ENCODE data around the gene PIK3AP1.
"Not testable (repeated sequence)": the region's sequence is repeated elsewhere in the genome, so short reads cannot be mapped to it uniquely, and the experiment has no call there.

Gene PIK3AP1

DNA sequence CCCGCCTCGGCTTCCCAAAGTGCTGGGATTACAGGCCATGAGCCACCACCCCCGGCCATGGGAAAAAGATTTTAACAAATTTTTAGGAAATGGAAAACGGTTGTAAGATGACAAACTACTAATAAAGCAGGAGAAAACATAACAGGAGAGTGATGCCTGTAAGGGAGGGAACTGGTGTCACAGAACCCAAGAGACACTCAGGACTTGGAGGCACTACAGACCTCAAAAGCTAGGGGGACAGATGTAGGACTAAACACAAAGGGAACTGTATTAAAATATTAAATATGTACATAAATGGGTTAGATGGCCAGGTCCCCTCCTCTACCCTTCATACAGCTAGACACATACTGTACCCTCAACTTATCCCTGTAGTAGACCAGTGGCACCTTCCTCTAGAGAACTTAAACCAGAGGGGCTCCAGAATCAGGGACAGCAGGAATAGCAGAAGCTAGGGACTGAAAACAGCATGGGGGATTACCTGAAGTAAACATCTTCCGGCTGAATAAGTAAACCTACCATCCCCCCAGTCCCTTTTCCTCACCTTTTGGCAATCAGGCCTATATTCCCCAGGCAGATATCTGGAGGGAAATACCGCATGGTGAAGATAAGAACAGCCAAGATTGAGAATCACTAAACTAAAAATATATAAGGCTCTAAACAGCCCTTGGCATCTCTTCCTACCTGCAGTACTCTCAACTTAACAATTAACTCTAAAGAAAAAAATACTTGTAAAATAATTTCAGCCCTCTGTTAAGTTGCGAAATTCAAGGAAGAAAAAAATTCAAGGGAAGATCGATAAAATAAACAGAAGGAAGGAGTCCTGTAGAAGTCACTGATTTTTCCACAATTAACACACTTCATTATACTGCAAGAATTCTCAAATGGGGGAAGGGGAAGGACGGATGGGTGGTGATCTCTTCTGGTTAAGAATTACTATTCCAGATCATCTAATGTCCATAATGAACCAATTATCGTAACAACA, 149.0 kb downstream of the PIK3AP1 start:
- no peak for DNase-seq

DNA sequence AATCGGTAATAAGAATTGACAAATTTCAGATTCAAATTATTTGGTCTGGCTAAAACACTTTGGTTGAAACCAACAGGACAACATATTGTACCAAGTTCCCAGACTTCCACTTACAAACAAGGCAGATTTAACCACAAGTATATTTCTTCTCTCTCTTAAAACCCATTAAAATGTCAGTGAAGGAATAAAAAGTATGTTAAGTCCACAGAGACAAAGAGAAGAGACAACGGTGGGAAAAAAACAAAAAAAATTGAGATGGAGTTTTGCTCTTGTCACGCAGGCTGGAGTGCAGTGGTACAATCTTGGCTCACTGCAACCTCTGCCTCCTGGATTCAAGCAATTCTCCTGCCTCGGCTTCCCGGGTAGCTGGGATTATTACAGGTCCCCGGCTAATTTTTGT, 149.8 kb downstream of the PIK3AP1 start:
- DNase-seq = no peak

DNA sequence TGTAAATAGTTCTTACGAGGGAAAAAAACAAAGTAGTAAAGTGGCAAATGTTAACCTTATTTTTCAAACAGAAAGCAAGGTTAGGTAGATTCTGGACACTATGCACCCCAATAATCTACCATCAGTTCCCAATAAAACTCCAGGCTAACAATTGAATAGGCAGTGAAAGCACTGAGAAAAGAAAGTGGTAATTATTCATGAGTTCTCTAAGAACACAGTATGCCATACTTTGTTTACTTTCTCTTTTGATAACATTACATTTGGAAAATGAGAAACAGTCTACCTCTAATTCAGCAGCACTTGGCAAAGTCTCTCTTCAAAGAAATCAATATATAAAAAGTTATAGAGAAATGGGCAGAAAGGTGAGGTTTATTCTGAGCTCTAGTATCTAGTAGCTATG, 151.9 kb downstream of the PIK3AP1 start:
- DNase-seq = no peak

DNA sequence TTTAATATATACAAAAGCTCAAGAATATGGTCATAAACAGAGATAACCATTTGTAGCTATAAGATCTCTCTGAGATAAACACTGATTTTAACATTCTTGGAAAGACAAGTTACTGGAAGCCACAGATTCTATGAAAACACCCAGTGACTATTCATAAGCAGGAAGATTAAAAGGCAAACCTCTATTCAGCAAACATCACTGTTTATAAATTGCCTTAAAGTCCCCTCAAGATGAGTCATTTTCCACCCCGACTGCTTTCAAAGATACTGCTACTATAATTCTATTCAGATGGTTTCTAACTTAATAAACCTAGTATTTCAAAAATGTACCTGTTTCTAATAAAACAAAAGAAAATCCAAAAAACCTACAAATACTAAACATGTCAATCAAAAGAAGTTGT, 154.5 kb downstream of the PIK3AP1 start:
- DNase-seq = no peak

DNA sequence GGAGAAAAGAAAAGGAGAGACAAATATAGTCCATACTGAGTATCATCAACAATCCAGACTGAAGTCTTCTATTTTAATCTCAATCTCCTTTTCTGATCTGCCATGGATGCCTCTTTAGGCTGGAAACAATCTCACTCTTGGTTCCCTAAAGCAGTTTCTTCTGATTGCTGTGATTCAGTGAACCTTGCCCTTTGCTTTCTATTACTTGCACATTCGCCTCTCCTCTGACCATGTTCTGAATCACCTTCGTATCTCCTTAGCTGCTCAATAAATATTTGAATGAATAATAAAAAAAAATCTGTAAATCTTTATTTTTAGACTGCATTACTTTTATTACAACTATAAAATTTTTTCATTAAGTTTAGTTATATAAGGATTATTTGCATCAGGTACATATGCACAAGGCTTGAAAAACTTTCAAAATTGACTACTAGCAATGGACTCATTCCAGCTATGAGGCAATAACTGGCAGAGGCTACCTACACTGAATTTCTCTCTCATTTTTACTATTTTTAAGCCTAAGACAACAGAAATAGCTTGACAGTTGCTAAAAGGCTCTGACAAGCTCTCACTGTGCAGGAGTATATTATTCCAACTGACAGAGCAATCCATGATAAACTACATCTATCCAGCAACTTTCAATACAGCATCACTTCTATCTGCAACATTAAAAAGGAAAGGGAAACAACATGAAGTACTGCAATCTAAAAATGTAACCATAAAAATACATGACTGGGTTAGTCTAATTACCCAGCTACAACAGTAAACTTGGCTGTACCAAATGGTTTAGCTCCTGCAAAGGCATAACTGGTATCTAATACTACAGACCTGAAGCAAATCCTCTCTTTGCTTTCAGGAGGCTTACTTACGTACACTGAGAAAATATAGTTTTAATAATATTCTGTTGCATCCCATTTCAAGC, 159.1 kb downstream of the PIK3AP1 start:
- DNase-seq = no peak

DNA sequence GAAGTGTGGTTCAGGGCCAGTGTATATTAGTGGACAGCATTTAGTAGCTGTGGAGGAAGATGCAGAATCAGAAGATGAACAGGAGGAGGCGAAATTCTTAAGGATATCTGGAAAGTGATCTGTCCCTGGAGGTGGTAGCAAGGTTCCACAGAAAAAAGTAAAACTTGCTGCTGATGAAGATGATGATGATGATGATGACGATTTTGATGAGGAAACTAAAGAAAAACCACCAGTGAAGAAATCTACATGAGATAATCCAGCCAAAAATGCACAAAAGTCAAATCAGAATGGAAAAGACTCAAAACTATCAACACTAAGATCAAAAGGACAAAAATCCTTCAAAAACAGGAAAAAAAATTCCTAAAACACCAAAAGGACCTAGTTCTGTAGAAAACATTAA, 159.8 kb downstream of the PIK3AP1 start:
- DNase-seq = no peak

DNA sequence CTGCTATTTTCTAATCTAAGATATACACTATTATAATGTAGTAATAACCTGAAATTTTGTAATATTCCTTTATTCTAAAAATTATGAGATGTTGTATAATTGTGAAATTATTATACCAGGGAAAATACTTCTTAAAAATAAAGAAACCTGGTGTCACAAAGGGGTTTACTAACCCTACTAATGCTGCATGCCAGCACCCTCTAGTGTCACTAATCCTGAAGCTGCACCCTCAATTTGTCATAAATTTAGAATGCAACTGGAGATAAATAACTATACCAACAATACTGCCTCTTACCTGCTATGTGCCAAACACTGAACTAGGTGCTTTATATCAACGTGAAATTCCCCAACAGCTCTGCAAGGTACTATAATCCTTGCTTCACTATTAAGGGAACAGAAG, 164.3 kb downstream of the PIK3AP1 start:
- no peak for DNase-seq

DNA sequence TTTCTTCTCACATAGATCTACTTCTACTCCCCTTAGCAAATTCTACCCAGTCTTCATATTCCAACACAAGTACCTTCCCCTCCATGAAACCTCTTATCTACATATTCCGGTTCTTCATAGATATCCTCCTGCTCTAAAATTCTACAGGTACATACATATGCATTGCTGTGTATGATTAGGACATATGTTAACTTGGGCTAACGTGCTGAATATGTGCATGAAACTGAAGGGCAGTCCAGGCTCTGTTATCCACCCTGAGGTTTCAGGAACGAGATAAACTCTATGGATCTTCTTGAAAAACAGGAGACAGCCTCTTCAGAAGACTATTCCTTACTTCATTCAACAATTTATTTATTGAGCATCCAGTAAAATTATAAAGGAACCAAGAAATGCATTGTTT, 165.0 kb downstream of the PIK3AP1 start:
- DNase-seq = no peak

DNA sequence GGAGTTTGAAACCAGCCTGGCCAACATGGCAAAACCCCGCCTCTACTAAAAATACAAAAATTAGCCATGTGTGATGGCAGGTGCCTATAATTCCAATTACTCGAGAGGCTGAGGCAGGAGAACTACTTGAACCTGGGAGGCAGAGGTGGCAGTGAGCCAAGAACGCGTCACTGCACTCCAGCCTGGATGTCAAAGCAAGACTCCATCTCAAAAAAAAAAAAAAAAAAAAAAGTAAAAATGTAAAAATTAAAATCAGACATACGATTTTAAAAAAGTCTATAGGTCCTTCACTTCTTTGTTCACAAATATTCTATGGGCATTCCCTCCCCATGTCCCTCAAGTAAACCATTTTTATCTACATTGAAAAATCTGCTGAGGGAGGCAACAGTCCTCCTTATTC, 171.7 kb downstream of the PIK3AP1 start:
- no peak for DNase-seq

DNA sequence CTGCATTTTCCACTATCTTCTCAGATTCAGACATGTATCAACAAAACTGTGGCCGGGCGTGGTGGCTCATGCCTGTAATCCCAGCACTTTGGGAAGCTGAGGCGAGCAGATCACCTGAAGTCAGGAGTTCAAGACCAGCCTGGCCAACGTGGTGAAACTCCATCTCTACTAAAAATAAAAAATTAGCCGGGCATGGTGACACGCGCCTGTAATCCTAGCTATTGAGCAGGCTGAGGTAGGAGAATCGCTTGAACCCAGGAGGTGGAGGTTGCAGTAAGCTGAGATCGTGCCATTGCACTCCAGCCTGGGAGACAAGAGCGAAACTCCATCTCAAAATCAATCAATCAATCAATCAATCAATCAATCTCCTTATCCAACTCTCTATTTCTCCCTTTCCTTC, 174.8 kb downstream of the PIK3AP1 start:
- DNase-seq = not testable (repeated sequence)
